ENCODE measurements around the gene LDLRAD2.

GRCh38 chr1:21783679-21784603 lies 28.1 kb upstream of the LDLRAD2 start:
- TF ChIP-seq, protein P1, sequence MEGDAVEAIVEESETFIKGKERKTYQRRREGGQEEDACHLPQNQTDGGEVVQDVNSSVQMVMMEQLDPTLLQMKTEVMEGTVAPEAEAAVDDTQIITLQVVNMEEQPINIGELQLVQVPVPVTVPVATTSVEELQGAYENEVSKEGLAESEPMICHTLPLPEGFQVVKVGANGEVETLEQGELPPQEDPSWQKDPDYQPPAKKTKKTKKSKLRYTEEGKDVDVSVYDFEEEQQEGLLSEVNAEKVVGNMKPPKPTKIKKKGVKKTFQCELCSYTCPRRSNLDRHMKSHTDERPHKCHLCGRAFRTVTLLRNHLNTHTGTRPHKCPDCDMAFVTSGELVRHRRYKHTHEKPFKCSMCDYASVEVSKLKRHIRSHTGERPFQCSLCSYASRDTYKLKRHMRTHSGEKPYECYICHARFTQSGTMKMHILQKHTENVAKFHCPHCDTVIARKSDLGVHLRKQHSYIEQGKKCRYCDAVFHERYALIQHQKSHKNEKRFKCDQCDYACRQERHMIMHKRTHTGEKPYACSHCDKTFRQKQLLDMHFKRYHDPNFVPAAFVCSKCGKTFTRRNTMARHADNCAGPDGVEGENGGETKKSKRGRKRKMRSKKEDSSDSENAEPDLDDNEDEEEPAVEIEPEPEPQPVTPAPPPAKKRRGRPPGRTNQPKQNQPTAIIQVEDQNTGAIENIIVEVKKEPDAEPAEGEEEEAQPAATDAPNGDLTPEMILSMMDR (IDR thresholded peaks at IDR 0.05; ENCODE audit: insufficient read depth, low read length): no peak
- TF ChIP-seq REST (IDR thresholded peaks at IDR 0.05; ENCODE audit: insufficient replicate concordance, low read depth) (no peak), POLR2AphosphoS5 (IDR thresholded peaks at IDR 0.05; ENCODE audit: low read depth) (no peak)
